Breast epithelium (tissue), 3 donors: ENCODE data around the gene UGT1A7.

ENCODE experiments used
- CTCF ChIP-seq, 3 donors: fragments of 450-650 bp; IDR thresholded peaks; one replicate each; pipeline ENCODE4 v1.5.1; 2016 to 2017; ENCODE audit warnings: antibody characterized with exemption in 3 of 3, mild to moderate bottlenecking in 3 of 3, moderate library complexity in 3 of 3
- POLR2A ChIP-seq: fragments of 450-650 bp; IDR thresholded peaks from one replicate; pipeline ENCODE4 v1.6.1; 2016; ENCODE audit warnings: antibody characterized with exemption, mild to moderate bottlenecking, moderate library complexity
- POLR2AphosphoS5 ChIP-seq, 3 donors: sonication (generic); formaldehyde crosslinking; IDR thresholded peaks; one replicate each; pipeline ENCODE4 v1.6.1; 2017; ENCODE audit warnings: antibody characterized with exemption in 3 of 3

- no peak for TF ChIP-seq CTCF (IDR thresholded peaks at IDR 0.05)
- TF ChIP-seq POLR2A = no peak
- TF ChIP-seq POLR2AphosphoS5 (IDR thresholded peaks at IDR 0.05) = no peak
Observed at GRCh38 chr2:233643128-233643527, 38.6 kb upstream of the UGT1A7 start.
